Muscle layer of duodenum (tissue), 2 donors: Measurements from ENCODE around the gene SEC16B.

ENCODE experiments used
- H3K27ac ChIP-seq: one replicate; pipeline ENCODE4 v1.7.0; 2013; ENCODE audit warnings: mild to moderate bottlenecking, low read length
- H3K27me3 ChIP-seq: one replicate; pipeline ENCODE4 v1.7.0; 2013; ENCODE audit warnings: low read depth, mild to moderate bottlenecking, control low read depth, low read length
- H3K36me3 ChIP-seq, 2 donors: one replicate each; pipeline ENCODE4 v1.7.0; 2013; ENCODE audit warnings: low read length in 2 of 2, control low read depth in 1 of 2, mild to moderate bottlenecking in 1 of 2; ENCODE audit not compliant: insufficient read depth in 2 of 2, control insufficient read depth in 1 of 2
- H3K4me1 ChIP-seq, 2 donors: one replicate each; pipeline ENCODE4 v1.7.0; 2013; ENCODE audit warnings: low read length in 2 of 2, mild to moderate bottlenecking in 2 of 2, control low read depth in 1 of 2, moderate library complexity in 1 of 2; ENCODE audit not compliant: insufficient read depth in 2 of 2, control insufficient read depth in 1 of 2
- H3K4me3 ChIP-seq, 2 donors: one replicate each; pipeline ENCODE4 v1.7.0; 2013; ENCODE audit warnings: low read length in 2 of 2, low read depth in 1 of 2, mild to moderate bottlenecking in 1 of 2
- H3K9me3 ChIP-seq, 2 donors: one replicate each; pipeline ENCODE4 v1.7.0; 2013; ENCODE audit warnings: low read length in 2 of 2, control low read depth in 1 of 2, mild to moderate bottlenecking in 1 of 2; ENCODE audit not compliant: control insufficient read depth in 1 of 2
- donor health status: healthy.

The SEC16B gene

GRCh38 chr1:177902266-177902665 is 67.6 kb downstream of the SEC16B start:
- no peak overlapping the region for H3K4me3 ChIP-seq
- H3K27me3 ChIP-seq = no peaks in the 10 kb centered on the region
- no peak overlapping the region for H3K27ac ChIP-seq

GRCh38 chr1:177897998-177898654 is 71.7 kb downstream of the SEC16B start:
- Histone ChIP-seq H3K36me3 (no peaks in the 10 kb centered on the region), H3K27ac (no peak overlapping the region), H3K9me3 (peaks cover 0 to 1% of the 10 kb centered on the region in 2 donors), H3K27me3 (no peaks in the 10 kb centered on the region), H3K4me3 (no peak overlapping the region), H3K4me1 (no peaks in the 10 kb centered on the region)

More at GRCh38 chr1:177902266-177902665, 67.6 kb downstream of the SEC16B start:
- Histone ChIP-seq H3K36me3 (no peaks in the 10 kb centered on the region), H3K9me3 (no peaks in the 10 kb centered on the region), H3K4me1 (no peaks in the 10 kb centered on the region)

DNA sequence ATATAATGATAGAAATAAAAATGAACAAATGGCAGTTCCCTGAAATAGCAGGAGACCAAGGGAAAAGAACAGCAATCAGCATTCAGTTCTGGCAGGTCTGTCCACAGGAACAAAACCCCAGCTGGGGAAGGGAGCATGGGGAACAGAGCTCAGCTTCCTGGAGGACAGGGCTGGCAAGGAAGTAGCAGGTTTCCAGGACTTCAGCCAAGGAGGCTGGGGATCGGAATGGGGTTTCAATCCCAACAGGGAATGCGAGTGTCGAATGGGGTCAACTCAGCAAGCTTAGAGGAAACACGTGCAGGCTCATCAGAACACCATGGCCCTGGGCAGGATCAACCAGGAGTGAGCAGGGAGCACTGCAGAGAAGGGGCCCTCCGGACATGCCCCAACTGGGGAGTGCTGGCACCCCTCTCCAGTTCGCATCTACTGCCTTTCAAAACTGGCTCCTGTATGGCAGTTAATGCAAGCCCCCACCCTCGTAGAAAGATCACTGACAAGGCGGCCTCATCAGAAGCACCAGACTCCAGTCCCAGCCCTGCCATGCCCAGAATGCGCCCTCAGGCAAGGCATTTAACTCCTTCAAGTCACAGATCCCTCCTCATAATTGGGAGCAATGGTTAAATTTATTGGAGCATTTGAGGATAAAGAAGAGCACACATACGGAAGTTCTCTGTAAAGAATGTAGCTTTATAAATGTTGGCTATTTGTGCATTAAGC is 72.4 kb downstream of the SEC16B start:
- Histone ChIP-seq H3K4me3 (no peak overlapping the region), H3K4me1 (no peaks in the 10 kb centered on the region), H3K27me3 (no peaks in the 10 kb centered on the region), H3K27ac (no peak overlapping the region), H3K36me3 (no peaks in the 10 kb centered on the region), H3K9me3 (peaks cover under 1 to 6% of the 10 kb centered on the region in 2 donors)
